ENCODE data around the gene KIRREL3. TPM values are rescaled to one million over a fixed set of nuclear protein-coding genes. Genes with fewer than 3 reads are reported as not detected.

The KIRREL3 gene
- total RNA-seq, 1 experiment from 2014 or later = 2.2 TPM

GRCh38 chr11:126519764-126520734 is 480.5 kb downstream of the KIRREL3 start:
- intact Hi-C loops (cut with micrococcal nuclease; ENCODE audit: unreplicated experiment) = no loop called here
- no peak for DNase-seq
- Histone ChIP-seq H3F3A (ENCODE audit: insufficient read depth, low read depth) (no peaks in the 10 kb centered on the region), H3K27ac (no peak overlapping the region), H3K4me2 (no peak overlapping the region), H3K4me1 (replicated peaks; ENCODE audit: insufficient read depth) (no peaks in the 10 kb centered on the region), H3K79me2 (ENCODE audit: low read depth) (no peaks in the 10 kb centered on the region), H3K9me3 (ENCODE audit: insufficient read depth, low read depth) (no peaks in the 10 kb centered on the region), H3K9me2 (ENCODE audit: insufficient read depth) (no peaks in the 10 kb centered on the region), H4K20me1 (ENCODE audit: insufficient read depth) (no peaks in the 10 kb centered on the region), H3K27me3 (ENCODE audit: insufficient read depth, low read depth) (peaks cover 100% of the 10 kb centered on the region), H3K4me3 (no peak overlapping the region), H3K36me3 (ENCODE audit: low read depth) (no peaks in the 10 kb centered on the region), H2AFZ (no peak overlapping the region)
- ChIA-PET POLR2A (ENCODE audit: unreplicated experiment) (no interaction called here), CTCF (no interaction called here)
- TF ChIP-seq EZH2 (IDR thresholded peaks at IDR 0.05; ENCODE audit: low read depth) (no peak), CTCF (conservative IDR thresholded peaks at IDR 0.05) (no peak)
- no TSS peak for BruUV-seq (replicated peaks)

DNA sequence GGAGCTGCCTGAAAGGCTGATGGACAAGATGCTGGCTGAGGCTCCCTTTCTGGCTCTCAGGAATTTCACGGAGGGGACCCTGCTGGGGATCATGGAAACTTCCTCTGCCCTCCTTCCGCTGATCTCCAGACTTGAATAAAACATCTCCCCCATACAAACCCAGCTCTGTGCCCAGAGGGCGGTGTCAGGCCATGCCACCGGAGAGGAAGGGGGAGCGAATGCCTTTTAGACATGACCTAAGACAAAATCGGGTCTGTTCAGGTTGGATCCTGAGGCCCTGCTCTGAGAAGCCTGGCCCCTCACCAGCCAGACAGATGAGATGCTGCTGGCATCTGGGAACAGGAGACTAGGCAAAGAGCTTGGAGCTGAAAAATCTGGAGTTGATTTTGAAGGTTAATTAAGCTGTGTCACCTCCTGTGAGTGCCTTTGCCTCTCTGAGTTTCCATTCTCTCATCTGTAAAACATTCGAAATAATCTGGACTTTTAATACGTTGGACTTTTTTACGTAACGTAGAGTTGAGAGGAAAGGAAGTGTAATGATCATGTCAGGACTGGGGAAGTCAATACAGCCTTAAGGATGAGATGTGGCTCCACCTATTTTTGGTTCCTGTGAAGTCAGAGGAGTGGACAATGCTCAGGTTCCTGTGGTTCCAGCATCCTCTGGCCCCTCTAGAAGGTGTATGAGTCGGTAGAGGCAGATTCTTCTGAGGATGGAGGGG is 481.4 kb downstream of the KIRREL3 start:
- H3K79me2 ChIP-seq (ENCODE audit: low read depth) = no peaks in the 10 kb centered on the region
- intact Hi-C loops (cut with micrococcal nuclease; ENCODE audit: unreplicated experiment) = no loop called here
- TF ChIP-seq EZH2 (IDR thresholded peaks at IDR 0.05; ENCODE audit: low read depth) (no peak), CTCF (conservative IDR thresholded peaks at IDR 0.05) (no peak)
- H3K9me2 ChIP-seq (ENCODE audit: insufficient read depth) = no peaks in the 10 kb centered on the region
- no peak overlapping the region for H3K27ac ChIP-seq
- no peaks in the 10 kb centered on the region for H4K20me1 ChIP-seq (ENCODE audit: insufficient read depth)
- H3K9me3 ChIP-seq (ENCODE audit: insufficient read depth, low read depth) = no peaks in the 10 kb centered on the region
- H2AFZ ChIP-seq = no peak overlapping the region
- H3K4me1 ChIP-seq (replicated peaks; ENCODE audit: insufficient read depth) = no peaks in the 10 kb centered on the region
- no peak for DNase-seq
- no peak overlapping the region for H3K4me2 ChIP-seq
- H3K27me3 ChIP-seq (ENCODE audit: insufficient read depth, low read depth) = peaks cover 100% of the 10 kb centered on the region
- no peak overlapping the region for H3K4me3 ChIP-seq
- CTCF ChIA-PET = no interaction called here
- POLR2A ChIA-PET (ENCODE audit: unreplicated experiment) = no interaction called here
- no peaks in the 10 kb centered on the region for H3F3A ChIP-seq (ENCODE audit: insufficient read depth, low read depth)
- no peaks in the 10 kb centered on the region for H3K36me3 ChIP-seq (ENCODE audit: low read depth)
- BruUV-seq (replicated peaks) = no TSS peak

- CTCF ChIA-PET = no interaction called here
These were observed 482.2 kb downstream of the KIRREL3 start for GRCh38 chr11:126518071-126518971.

More at GRCh38 chr11:126518071-126518971, 482.2 kb downstream of the KIRREL3 start:
- Histone ChIP-seq H3K79me2 (ENCODE audit: low read depth) (no peaks in the 10 kb centered on the region), H2AFZ (no peak overlapping the region), H3F3A (ENCODE audit: insufficient read depth, low read depth) (no peaks in the 10 kb centered on the region), H4K20me1 (ENCODE audit: insufficient read depth) (no peaks in the 10 kb centered on the region), H3K4me3 (no peak overlapping the region), H3K36me3 (ENCODE audit: low read depth) (no peaks in the 10 kb centered on the region), H3K4me2 (no peak overlapping the region), H3K9me2 (ENCODE audit: insufficient read depth) (no peaks in the 10 kb centered on the region), H3K27ac (no peak overlapping the region), H3K4me1 (replicated peaks; ENCODE audit: insufficient read depth) (no peaks in the 10 kb centered on the region), H3K9me3 (ENCODE audit: insufficient read depth, low read depth) (no peaks in the 10 kb centered on the region), H3K27me3 (ENCODE audit: insufficient read depth, low read depth) (peaks cover 100% of the 10 kb centered on the region)
- TF ChIP-seq CTCF (conservative IDR thresholded peaks at IDR 0.05) = no peak
- TF ChIP-seq EZH2 (IDR thresholded peaks at IDR 0.05; ENCODE audit: low read depth) = no peak
- DNase-seq = no peak
- intact Hi-C loops (cut with micrococcal nuclease; ENCODE audit: unreplicated experiment) = no loop called here
- no TSS peak for BruUV-seq (replicated peaks)
- POLR2A ChIA-PET (ENCODE audit: unreplicated experiment) = no interaction called here
